ENCODE measurements around the gene RRP9. TPM values are rescaled to one million over a fixed set of nuclear protein-coding genes. Genes with fewer than 3 reads are reported as not detected.

Gene RRP9
- total and polyA plus RNA-seq, 2 donors (not counting 3 experiments of a cell fraction or from before 2014, with no cell fraction given) = 26.0 to 30.1 TPM

GRCh38 chr3:51935886-51936755, 5.6 kb downstream of the RRP9 start:
- Histone ChIP-seq H2AFZ (ENCODE audit: low read depth, low read length) (no peak overlapping the region), H3K9me1 (replicated peaks; ENCODE audit: control insufficient read depth, extremely low read depth, insufficient read depth, low read length) (no peaks in the 10 kb centered on the region), H3K4me3 (replicated peaks in 1 of 3; ENCODE audit: insufficient read depth in 1 of 3, low read depth in 1 of 3, low read length in 3 of 3) (no peak overlapping the region), H3K36me3 (ENCODE audit: control insufficient read depth in 2 of 2, extremely low read depth in 1 of 2, insufficient read depth in 2 of 2, low read length in 2 of 2) (peaks cover 0 to 41% of the 10 kb centered on the region in 2 experiments), H3K79me2 (ENCODE audit: control insufficient read depth, insufficient read depth, low read length) (peaks cover 13% of the 10 kb centered on the region), H3K27me3 (ENCODE audit: control insufficient read depth in 2 of 2, insufficient read depth in 2 of 2, low read length in 2 of 2) (no peaks in the 10 kb centered on the region), H3K4me1 (ENCODE audit: control insufficient read depth, extremely low read depth, insufficient read depth, low read length) (peaks cover 8% of the 10 kb centered on the region), H3K9me3 (replicated peaks; ENCODE audit: control insufficient read depth, insufficient read depth, low read length) (no peaks in the 10 kb centered on the region), H3K9ac (replicated peaks; ENCODE audit: extremely low read depth, insufficient read depth, low read length) (no peak overlapping the region), H3K4me2 (ENCODE audit: insufficient read depth, low read length) (no peak overlapping the region), H3K27ac (ENCODE audit: insufficient read depth, low read depth, low read length) (no peak overlapping the region), H4K20me1 (replicated peaks; ENCODE audit: control insufficient read depth, extremely low read depth, insufficient read depth, low read length) (no peaks in the 10 kb centered on the region)
- CTCF ChIA-PET = no interaction called here
- POLR2A ChIA-PET = no interaction called here
- BruUV-seq (replicated peaks) = no TSS peak
- FAIRE-seq (no peak), DNase-seq (ENCODE audit: low read depth, low spot score) (no peak)
- intact Hi-C loops (cut with micrococcal nuclease) (no loop called here), dilution Hi-C loops (cut with MboI; ENCODE audit: extremely low pct_ligation_motif_present, low sequenced_read_pairs) (no loop called here)
- no peak for TF ChIP-seq JUN (IDR thresholded peaks at IDR 0.05; ENCODE audit: borderline replicate concordance, insufficient read depth, insufficient read length, low read depth)
- no peak for TF ChIP-seq MYC (IDR thresholded peaks at IDR 0.05; ENCODE audit: low read depth, low read length)
- TF ChIP-seq EZH2 (IDR thresholded peaks at IDR 0.05; ENCODE audit: borderline replicate concordance, low read depth, low read length, severe bottlenecking) = no peak
- TF ChIP-seq CTCF (IDR thresholded peaks at IDR 0.05; ENCODE audit: extremely low read depth in 1 of 2, insufficient read depth in 1 of 2, low read depth in 1 of 2, low read length in 2 of 2) = no peak
- no peak for TF ChIP-seq FOS (IDR thresholded peaks at IDR 0.05; ENCODE audit: borderline replicate concordance, insufficient read depth, low read length)
- TF ChIP-seq MAX (IDR thresholded peaks at IDR 0.05; ENCODE audit: insufficient read depth, insufficient read length) = no peak
- no peak for TF ChIP-seq POLR2A (IDR thresholded peaks at IDR 0.05; ENCODE audit: low read depth, low read length)
- no peak for TF ChIP-seq GATA2 (IDR thresholded peaks at IDR 0.05; ENCODE audit: insufficient read depth, insufficient read length, low read depth, low read length)
- TF ChIP-seq POLR2AphosphoS5 (IDR thresholded peaks at IDR 0.05; ENCODE audit: insufficient read depth, low read depth, low read length) = no peak

Data from endothelial cell of umbilical vein (primary cell).